ENCODE data around the gene ZFPM1. TPM values are rescaled to one million over a fixed set of nuclear protein-coding genes. Genes with fewer than 3 reads are reported as not detected.

Gene ZFPM1
- total RNA-seq, 4 donors from 2014 or later: 1.9 to 5.3 (median 3.4) TPM

DNA sequence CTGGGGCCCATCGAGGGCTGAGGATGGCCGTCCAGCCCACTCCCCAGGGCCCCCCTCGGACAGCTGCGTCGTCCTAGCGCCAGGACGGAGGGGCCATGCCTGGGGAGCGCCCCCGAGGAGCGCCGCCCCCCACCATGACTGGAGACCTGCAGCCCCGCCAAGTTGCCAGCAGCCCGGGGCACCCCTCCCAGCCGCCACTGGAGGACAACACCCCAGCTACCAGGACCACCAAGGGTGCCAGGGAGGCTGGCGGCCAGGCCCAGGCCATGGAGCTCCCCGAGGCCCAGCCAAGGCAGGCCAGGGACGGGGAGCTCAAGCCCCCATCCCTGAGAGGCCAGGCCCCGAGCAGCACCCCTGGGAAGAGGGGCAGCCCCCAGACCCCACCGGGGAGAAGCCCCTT is 25.7 kb upstream of the ZFPM1 start:
- peaks cover 0 to 11% of the 10 kb centered on the region in 2 donors for H3K4me1 ChIP-seq
- intact Hi-C loops (cut with DNase I): no loop called here
- no peaks in the 10 kb centered on the region for H3K36me3 ChIP-seq
- H3K27ac ChIP-seq: no peak overlapping the region
- H3K9me3 ChIP-seq: no peaks in the 10 kb centered on the region
- H3K4me3 ChIP-seq (replicated peaks in 1 of 3): no peak overlapping the region
- no peak for TF ChIP-seq POLR2A (IDR thresholded peaks at IDR 0.05)
- TF ChIP-seq, protein P1, sequence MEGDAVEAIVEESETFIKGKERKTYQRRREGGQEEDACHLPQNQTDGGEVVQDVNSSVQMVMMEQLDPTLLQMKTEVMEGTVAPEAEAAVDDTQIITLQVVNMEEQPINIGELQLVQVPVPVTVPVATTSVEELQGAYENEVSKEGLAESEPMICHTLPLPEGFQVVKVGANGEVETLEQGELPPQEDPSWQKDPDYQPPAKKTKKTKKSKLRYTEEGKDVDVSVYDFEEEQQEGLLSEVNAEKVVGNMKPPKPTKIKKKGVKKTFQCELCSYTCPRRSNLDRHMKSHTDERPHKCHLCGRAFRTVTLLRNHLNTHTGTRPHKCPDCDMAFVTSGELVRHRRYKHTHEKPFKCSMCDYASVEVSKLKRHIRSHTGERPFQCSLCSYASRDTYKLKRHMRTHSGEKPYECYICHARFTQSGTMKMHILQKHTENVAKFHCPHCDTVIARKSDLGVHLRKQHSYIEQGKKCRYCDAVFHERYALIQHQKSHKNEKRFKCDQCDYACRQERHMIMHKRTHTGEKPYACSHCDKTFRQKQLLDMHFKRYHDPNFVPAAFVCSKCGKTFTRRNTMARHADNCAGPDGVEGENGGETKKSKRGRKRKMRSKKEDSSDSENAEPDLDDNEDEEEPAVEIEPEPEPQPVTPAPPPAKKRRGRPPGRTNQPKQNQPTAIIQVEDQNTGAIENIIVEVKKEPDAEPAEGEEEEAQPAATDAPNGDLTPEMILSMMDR (IDR thresholded peaks at IDR 0.05): no peak
- H3K27me3 ChIP-seq: no peaks in the 10 kb centered on the region
- 96% methylated on average over 10 of the region's 19 CpGs; no CpG with 5 or more reads in 1 of the 2 donors for WGBS, 2 donors
- DNase-seq: no peak

DNA sequence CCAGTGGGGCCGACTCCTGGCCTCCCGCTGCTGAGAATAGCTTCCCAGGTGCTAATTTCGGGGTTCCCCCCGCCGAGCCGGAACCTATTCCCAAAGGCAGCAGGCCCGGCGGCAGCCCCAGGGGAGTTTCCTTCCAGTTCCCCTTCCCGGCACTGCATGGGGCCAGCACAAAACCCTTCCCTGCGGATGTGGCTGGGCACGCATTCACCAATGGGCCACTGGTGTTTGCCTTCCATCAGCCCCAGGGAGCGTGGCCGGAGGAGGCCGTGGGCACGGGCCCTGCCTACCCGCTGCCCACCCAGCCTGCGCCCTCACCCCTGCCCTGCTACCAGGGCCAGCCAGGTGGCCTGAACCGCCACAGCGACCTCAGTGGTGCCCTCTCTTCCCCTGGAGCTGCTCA is 24.9 kb upstream of the ZFPM1 start:
- TF ChIP-seq, protein P1 (IDR thresholded peaks at IDR 0.05): no peak
- no peak for TF ChIP-seq POLR2A (IDR thresholded peaks at IDR 0.05)
- H3K4me3 ChIP-seq (replicated peaks in 1 of 3): no peak overlapping the region
- H3K4me1 ChIP-seq: peaks cover 0 to 11% of the 10 kb centered on the region in 2 donors
- 92 to 97% methylated on average over 7 to 11 of the region's 19 CpGs for WGBS, 2 donors
- H3K9me3 ChIP-seq: no peaks in the 10 kb centered on the region
- no peaks in the 10 kb centered on the region for H3K27me3 ChIP-seq
- intact Hi-C loops (cut with DNase I): no loop called here
- no peaks in the 10 kb centered on the region for H3K36me3 ChIP-seq
- no peak overlapping the region for H3K27ac ChIP-seq
- DNase-seq: no peak

DNA sequence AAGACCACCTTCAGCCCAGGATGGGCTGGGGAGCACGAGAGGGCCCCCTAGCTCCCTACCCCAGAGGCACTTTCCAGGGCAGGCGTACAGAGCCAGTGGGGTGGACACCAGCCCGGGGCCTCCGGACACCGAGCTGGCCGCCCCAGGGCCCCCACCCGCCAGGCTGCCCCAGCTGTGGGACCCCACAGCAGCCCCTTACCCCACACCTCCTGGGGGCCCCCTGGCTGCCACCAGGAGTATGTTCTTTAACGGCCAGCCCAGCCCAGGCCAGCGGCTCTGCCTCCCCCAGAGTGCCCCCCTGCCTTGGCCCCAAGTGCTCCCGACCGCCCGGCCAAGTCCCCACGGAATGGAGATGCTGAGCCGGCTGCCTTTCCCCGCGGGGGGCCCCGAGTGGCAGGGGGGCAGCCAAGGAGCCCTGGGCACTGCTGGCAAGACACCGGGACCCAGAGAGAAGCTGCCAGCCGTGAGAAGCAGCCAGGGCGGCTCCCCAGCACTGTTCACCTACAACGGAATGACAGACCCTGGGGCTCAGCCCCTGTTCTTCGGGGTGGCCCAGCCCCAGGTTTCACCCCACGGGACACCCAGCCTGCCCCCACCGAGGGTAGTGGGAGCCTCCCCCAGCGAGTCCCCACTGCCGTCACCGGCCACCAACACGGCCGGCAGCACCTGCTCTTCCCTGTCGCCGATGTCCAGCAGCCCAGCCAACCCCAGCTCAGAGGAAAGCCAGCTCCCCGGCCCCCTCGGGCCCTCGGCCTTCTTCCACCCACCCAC is 24.3 kb upstream of the ZFPM1 start:
- H3K4me1 ChIP-seq: peaks cover 0 to 11% of the 10 kb centered on the region in 2 donors
- no peaks in the 10 kb centered on the region for H3K27me3 ChIP-seq
- intact Hi-C loops (cut with DNase I): no loop called here
- no peak for TF ChIP-seq POLR2A (IDR thresholded peaks at IDR 0.05)
- TF ChIP-seq, protein P1 (IDR thresholded peaks at IDR 0.05): no peak
- H3K9me3 ChIP-seq: no peaks in the 10 kb centered on the region
- no peak overlapping the region for H3K4me3 ChIP-seq (replicated peaks in 1 of 3)
- no peaks in the 10 kb centered on the region for H3K36me3 ChIP-seq
- WGBS, 2 donors: 62 to 86% methylated on average over 13 to 18 of the region's 34 CpGs
- H3K27ac ChIP-seq: no peak overlapping the region
- no peak for DNase-seq

DNA sequence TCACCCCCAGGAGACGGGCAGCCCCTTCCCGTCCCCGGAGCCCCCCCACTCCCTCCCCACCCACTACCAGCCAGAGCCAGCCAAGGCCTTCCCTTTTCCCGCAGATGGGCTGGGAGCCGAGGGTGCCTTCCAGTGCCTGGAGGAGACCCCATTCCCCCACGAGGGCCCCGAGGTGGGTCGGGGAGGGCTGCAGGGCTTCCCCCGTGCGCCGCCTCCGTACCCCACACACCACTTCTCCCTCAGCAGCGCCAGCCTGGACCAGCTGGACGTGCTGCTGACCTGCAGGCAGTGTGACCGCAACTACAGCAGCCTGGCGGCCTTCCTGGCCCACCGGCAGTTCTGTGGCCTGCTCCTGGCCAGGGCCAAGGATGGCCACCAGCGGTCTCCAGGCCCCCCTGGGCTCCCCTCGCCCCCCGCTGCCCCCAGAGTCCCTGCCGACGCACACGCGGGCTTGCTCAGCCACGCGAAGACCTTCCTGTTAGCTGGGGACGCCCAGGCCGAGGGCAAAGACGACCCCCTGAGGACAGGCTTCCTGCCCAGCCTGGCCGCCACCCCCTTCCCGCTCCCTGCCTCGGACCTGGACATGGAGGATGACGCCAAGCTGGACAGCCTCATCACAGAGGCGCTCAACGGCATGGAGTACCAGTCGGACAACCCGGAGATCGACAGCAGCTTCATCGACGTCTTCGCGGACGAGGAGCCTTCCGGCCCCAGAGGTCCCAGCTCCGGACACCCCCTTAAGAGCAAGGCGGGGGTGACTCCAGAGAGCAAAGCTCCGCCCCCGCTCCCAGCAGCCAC is 23.5 kb upstream of the ZFPM1 start:
- intact Hi-C loops (cut with DNase I): no loop called here
- Histone ChIP-seq H3K9me3 (no peaks in the 10 kb centered on the region), H3K4me3 (replicated peaks in 1 of 3) (no peak overlapping the region), H3K27me3 (no peaks in the 10 kb centered on the region), H3K36me3 (no peaks in the 10 kb centered on the region), H3K27ac (no peak overlapping the region), H3K4me1 (peaks cover 0 to 11% of the 10 kb centered on the region in 2 donors)
- DNase-seq: no peak
- TF ChIP-seq, protein P1 (IDR thresholded peaks at IDR 0.05): no peak
- no peak for TF ChIP-seq POLR2A (IDR thresholded peaks at IDR 0.05)
- WGBS, 2 donors: 79 to 83% methylated on average over 21 to 33 of the region's 48 CpGs

DNA sequence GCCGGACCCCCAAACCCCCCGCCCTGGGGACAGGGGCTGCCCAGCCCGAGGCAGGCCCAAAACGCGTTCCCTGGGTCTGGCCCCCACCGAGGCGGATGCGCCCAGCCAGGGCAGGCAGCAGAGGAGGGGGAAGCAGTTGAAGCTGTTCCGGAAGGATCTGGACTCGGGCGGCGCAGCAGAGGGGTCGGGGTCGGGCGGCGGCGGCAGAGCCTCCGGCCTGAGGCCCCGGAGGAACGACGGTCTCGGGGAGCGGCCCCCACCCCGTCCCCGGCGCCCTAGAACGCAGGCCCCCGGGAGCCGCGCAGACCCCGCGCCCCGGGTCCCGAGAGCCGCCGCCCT is 22.9 kb upstream of the ZFPM1 start:
- Histone ChIP-seq H3K36me3 (no peaks in the 10 kb centered on the region), H3K4me3 (replicated peaks in 1 of 3) (peak overlapping the region in 1 of 3 donors; percentile 24), H3K27ac (no peak overlapping the region), H3K4me1 (peaks cover 0 to 11% of the 10 kb centered on the region in 2 donors), H3K9me3 (no peaks in the 10 kb centered on the region), H3K27me3 (no peaks in the 10 kb centered on the region)
- TF ChIP-seq, protein P1 (IDR thresholded peaks at IDR 0.05): no peak
- TF ChIP-seq POLR2A (IDR thresholded peaks at IDR 0.05): no peak
- intact Hi-C loops (cut with DNase I): no loop called here
- WGBS, 2 donors: no CpG with 5 or more reads among the region's 36 CpGs
- DNase-seq: no peak

Data from thyroid gland (tissue), 4 donors.